DMS153 (cell line): ENCODE data around the gene GALP.
"Not testable (repeated sequence)": the region's sequence is repeated elsewhere in the genome, so short reads cannot be mapped to it uniquely, and the experiment has no call there.

Source experiments
- DNase-seq: peaks from one replicate; lab custom pipeline; 2025; lab: John Stamatoyannopoulos, UW

GALP gene

GRCh38 chr19:56175861-56176307 is at the start of gene GALP:
GALP (plus strand) TSS chr19:56176008; CDS start chr19:56177109, 1,101 bp downstream.
- DNase-seq, result not testable (repeated sequence)

- DNase-seq, result no peak
Observed at GRCh38 chr19:56126983-56127780, 48.6 kb upstream of the GALP start.

- no peak for DNase-seq
Observed at GRCh38 chr19:56130006-56130405, 45.8 kb upstream of the GALP start.

- DNase-seq, result no peak
Observed at GRCh38 chr19:56131651-56132050, 44.2 kb upstream of the GALP start.

GRCh38 chr19:56132316-56132822 is 43.4 kb upstream of the GALP start:
- no peak for DNase-seq

GRCh38 chr19:56133858-56134653 is 41.8 kb upstream of the GALP start:
- no peak for DNase-seq

GRCh38 chr19:56134654-56134921 is 41.2 kb upstream of the GALP start:
- no peak for DNase-seq

GRCh38 chr19:56136362-56136761 is 39.4 kb upstream of the GALP start:
- no peak for DNase-seq

- peak; percentile 69 for DNase-seq
Observed at GRCh38 chr19:56137405-56137804, 38.4 kb upstream of the GALP start.

GRCh38 chr19:56138069-56138468 is 37.7 kb upstream of the GALP start:
- DNase-seq, result no peak

- DNase-seq, result no peak
Observed at GRCh38 chr19:56139847-56140582, 35.8 kb upstream of the GALP start.

GRCh38 chr19:56140583-56141416 is 35.0 kb upstream of the GALP start, which contains the start of gene ZNF444:
ZNF444 (plus strand) TSS chr19:56141287; CDS start chr19:56146912, 5,625 bp downstream.
- peak; percentile 100 for DNase-seq

- no peak for DNase-seq
Observed at GRCh38 chr19:56141417-56141993, 34.3 kb upstream of the GALP start.

- peak; percentile 20 for DNase-seq
Observed at GRCh38 chr19:56142087-56142787, 33.6 kb upstream of the GALP start.

GRCh38 chr19:56142897-56143434 is 32.8 kb upstream of the GALP start:
- DNase-seq, result no peak

GRCh38 chr19:56144376-56144775 is 31.4 kb upstream of the GALP start:
- DNase-seq, result no peak

- DNase-seq, result no peak
Observed at GRCh38 chr19:56144831-56145230, 31.0 kb upstream of the GALP start.

- DNase-seq, result no peak
Observed at GRCh38 chr19:56145698-56146097, 30.1 kb upstream of the GALP start.

GRCh38 chr19:56146904-56147303 is 28.9 kb upstream of the GALP start:
- no peak for DNase-seq

- no peak for DNase-seq
Observed at GRCh38 chr19:56147307-56147706, 28.5 kb upstream of the GALP start.
